ENCODE data around the gene UBE2I.

DNA sequence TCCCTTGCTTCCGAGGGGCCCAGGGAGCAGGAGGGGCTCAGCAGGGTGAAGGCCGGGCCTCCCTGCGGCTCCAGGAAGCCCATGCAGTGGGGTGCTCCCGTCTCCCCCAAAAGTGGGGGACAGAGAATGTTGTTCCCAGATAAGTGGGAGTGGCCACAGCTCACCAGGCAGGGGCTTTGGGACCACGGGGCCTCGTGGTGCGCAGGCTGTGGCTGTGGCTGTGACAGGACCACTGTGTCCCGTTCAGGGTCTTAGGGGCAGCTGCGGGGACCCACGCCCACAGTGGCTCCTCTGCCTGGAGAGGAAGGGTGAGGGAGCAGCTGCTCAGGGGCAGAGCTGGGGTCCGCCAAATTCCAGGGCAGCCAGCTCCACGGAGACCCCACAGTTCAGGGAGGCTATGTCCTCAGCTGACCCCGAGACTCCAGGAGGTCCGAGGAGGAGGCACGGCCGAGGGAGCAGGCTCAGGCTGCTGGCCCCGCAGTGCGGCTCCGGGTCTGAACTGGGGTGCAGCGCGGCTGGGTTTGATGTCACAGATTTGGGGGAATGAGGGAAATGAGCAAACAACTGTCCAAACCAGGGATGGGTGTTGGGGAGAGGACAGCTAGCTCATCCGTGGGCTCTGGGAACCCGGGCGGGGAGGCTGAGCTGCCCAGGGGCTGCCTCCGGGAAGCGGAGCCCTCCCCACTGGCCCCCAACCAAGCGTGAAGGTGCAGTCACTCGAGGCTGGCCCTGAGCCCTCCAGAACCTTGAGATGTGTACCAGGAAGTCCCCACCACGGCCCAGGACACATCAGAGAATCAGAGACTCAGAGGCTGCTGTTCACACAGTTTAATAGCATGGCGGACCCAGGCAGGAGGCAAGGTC lies 30.1 kb upstream of the UBE2I start:
- TF ChIP-seq, protein P1, sequence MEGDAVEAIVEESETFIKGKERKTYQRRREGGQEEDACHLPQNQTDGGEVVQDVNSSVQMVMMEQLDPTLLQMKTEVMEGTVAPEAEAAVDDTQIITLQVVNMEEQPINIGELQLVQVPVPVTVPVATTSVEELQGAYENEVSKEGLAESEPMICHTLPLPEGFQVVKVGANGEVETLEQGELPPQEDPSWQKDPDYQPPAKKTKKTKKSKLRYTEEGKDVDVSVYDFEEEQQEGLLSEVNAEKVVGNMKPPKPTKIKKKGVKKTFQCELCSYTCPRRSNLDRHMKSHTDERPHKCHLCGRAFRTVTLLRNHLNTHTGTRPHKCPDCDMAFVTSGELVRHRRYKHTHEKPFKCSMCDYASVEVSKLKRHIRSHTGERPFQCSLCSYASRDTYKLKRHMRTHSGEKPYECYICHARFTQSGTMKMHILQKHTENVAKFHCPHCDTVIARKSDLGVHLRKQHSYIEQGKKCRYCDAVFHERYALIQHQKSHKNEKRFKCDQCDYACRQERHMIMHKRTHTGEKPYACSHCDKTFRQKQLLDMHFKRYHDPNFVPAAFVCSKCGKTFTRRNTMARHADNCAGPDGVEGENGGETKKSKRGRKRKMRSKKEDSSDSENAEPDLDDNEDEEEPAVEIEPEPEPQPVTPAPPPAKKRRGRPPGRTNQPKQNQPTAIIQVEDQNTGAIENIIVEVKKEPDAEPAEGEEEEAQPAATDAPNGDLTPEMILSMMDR (IDR thresholded peaks at IDR 0.05), result no peak
- no peak for TF ChIP-seq POLR2A (IDR thresholded peaks at IDR 0.05)
